ENCODE measurements around the gene DAPP1.

Gene DAPP1

GRCh38 chr4:99857307-99857706 is 40.7 kb downstream of the DAPP1 start:
- no peak for DNase-seq

DNA sequence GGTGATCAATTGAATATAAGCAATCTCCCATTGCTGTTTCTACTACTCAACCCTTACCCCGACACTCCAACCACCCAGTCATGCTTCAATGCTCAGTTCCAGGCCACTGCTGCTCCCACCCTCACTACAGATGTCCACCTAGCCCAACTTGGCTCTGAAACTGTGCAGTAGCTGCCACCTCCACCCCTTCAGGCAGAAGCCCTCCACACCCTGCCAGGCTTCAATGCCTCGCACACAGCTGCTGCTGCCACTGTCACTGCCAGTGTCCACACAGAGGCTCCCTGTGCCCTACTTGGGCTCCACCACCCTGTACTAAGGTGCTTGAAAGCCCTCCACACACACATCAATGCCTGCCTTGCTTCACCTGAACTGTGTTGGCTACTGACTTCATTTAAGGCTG is 43.0 kb downstream of the DAPP1 start:
- no peak for DNase-seq

- DNase-seq, result no peak
Measured at GRCh38 chr4:99860521-99860920, 43.9 kb downstream of the DAPP1 start.

- DNase-seq, result peak; percentile 29
Measured at GRCh38 chr4:99861120-99861905, 44.7 kb downstream of the DAPP1 start.

GRCh38 chr4:99863804-99864203 is 47.2 kb downstream of the DAPP1 start:
- DNase-seq, result no peak

- DNase-seq, result peak; percentile 41
Measured at GRCh38 chr4:99868126-99868596, 51.5 kb downstream of the DAPP1 start.

DNA sequence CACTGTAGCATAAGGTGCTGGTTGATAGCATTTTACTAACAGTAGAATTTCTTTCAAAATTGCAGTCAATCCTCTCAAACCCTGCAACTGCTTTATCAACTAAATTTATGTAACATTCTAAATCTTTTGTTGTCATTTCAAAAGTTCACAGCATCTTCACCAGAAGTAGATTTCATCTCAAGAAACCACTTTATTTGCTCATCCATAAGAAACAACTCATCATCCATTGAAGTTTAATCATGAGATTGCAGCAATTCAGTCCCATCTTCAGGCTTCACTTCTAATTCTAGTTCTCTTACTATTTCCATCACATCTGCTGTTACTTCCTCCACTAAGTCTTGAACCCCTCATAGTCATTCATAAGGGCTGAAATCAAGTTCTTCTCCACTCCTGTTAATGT is 55.9 kb downstream of the DAPP1 start:
- no peak for DNase-seq

- DNase-seq, result no peak
Measured at GRCh38 chr4:99875071-99875470, 58.4 kb downstream of the DAPP1 start.

DNA sequence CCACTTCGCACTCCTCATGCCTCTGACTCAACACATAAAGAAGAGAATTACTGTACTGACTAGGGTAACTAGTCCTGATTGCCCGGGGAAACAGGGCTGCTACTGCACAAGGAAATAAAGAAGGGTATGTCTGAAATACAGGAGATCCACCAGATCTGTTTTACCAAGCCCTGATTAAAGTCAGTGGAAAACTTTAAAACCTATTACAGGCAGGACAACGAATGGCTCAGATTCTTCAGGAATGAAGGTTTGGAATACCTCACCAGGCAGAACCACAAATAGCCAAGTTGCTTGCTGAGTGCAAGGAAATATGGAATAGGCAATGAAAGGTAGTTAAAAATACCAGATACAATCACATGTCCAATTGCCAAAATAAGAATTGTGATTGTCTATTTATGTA is 60.3 kb downstream of the DAPP1 start:
- DNase-seq, result no peak

DNA sequence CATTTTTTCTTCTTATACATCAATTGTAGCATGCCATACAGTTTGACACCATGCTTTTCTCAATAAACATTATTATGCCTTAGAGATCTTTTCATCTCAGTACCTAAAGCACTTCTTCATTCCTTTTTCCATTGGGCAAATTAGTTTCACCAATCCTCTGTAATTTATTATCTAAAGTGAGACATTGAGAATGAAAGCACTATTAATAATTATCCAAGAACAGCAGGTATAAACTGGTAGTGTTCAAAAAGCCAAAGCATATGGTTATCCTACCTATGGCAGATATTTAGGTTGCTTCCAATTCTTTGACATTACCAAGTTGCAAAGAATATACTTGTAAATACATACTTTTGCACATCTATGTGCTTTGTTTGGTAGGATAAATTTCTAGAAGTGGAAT is 62.0 kb downstream of the DAPP1 start:
- no peak for DNase-seq

DNA sequence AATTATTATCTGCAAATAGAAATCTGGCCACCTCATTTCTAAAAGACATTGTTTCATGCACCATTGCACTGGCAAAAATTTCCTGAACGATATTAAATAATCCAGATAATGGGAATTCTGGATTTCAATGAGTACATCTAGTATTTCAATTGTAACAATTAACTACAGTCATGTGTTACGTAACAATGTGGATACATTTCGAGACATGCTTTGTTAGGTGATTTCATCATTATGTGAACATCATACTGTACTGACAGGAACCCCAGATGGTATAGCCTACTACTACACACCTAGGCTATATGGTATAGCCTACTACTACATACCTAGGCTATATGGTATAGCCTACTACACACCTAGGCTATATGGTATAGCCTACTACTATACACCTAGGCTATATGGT is 62.8 kb downstream of the DAPP1 start:
- no peak for DNase-seq

DNA sequence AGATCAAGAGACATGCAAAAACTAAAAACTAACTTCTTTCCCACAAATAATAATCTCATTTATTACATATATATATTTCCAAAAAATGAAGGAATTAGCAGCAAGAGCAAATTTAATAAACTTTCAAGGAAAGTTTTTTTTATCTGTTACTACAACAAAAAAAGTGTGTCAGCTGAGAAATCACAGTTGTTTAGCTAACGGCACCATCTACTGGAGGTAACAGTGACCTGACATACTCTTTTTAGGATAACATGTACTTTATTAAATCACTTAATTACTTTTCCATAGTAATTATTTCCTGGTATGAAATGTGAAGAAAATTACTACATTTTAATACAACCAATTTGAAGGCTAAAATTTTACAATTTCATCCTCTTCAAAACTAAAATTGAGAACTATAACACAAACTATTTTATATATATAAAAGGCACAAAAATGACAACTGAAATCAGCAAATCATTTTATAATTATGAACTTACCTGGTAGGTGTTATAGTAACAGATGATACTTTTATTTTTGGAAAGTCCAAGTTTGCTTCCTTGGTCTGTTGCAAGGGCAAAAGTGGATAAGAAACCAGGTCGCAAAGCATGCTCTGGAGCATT is 68.5 kb downstream of the DAPP1 start:
- peak; percentile 27 for DNase-seq

- DNase-seq, result no peak
Measured at GRCh38 chr4:99885687-99886086, 69.1 kb downstream of the DAPP1 start.

DNA sequence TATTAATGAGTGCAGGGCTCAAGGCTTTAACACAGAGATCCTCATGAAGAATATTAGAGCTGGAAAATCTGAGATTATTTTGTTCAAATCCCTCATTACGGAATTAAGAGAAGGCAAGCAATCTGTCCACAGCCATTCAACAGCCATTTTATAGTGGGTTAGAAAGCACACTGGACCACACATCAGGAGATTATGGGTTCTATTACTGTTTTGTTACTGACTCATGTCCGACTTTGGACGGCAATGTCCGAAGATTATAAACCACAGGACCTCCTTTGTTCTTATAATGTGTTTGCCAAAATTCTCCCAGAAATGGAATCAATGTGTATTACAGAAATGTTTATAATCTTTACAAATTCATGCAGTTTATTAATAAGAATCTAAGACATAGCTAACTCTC is 69.5 kb downstream of the DAPP1 start:
- DNase-seq, result no peak

GRCh38 chr4:99887837-99888236 is 71.2 kb downstream of the DAPP1 start:
- DNase-seq, result no peak

- DNase-seq, result no peak
Measured at GRCh38 chr4:99891351-99891750, 74.7 kb downstream of the DAPP1 start.

DNA sequence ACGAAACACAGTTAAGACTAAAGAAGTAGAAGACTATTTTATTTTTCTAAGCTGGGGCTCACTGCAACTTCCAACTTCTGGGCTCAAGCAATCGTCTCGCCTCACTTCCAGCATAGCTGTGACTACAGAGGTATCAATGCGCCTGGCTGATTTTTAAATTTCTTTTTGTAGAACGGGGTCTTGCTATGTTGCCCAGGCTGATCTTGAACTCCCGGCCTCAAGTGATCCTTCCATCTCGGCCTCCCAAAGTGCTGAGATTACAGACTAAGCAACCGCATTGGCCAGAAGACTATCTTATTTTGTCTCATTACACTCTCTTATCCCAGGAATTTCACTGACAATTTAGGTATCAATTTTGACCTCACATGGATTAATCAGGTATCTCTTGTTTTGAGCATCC is 76.4 kb downstream of the DAPP1 start:
- DNase-seq, result no peak

DNA sequence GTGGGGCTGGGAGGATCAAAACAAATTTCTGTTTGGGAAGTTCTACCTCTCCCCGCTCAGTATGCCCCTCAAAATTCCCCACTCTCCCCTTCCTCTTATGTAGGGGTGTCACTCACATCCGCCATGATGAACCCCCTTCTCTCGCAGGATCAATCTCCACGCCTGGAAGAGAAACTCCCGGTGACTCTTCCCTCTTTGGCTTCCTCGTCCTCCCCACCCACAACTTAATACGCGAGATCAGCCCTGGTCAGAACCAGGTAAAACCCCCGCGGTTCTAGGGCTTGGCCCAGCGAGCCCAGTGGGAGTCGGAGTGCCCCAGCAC is 77.2 kb downstream of the DAPP1 start:
- no peak for DNase-seq

- peak; percentile 90 for DNase-seq
Measured at GRCh38 chr4:99894161-99894997, 77.8 kb downstream of the DAPP1 start, which contains the start of gene LAMTOR3. Gene LAMTOR3 (minus strand): TSS chr4:99894427. CDS start chr4:99893963, 464 bp downstream.

GRCh38 chr4:99894998-99895397 is 78.4 kb downstream of the DAPP1 start:
- no peak for DNase-seq

DNA sequence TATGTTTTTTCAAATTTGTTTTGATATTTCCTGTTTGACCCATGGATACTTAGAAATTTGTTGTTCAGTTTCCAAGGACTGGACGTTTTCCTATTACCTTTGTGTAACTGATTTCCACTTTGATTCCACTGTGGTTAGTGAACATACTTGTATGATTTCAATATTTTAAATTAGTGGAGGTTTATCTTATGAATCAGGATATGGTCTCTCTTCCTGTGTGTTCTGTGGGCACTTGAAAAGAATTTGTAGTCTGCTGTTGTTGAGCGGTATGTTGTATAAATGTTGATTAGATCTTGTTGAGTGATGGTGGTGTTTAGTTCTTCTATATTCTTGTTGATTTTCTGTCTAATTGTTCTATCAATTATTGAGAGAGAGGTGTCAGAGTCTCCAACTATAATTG is 98.8 kb downstream of the DAPP1 start:
- DNase-seq, result no peak

GRCh38 chr4:99917575-99917974 is 100.9 kb downstream of the DAPP1 start:
- no peak for DNase-seq

GRCh38 chr4:99918656-99919055 is 102.0 kb downstream of the DAPP1 start:
- DNase-seq, result no peak

All from activated CD4-positive, alpha-beta T cell treated with anti-CD3 and anti-CD28 coated beads for 48 hours (primary cell).